B cell (primary cell): ENCODE data around the gene RALA. TPM values are rescaled to one million over a fixed set of nuclear protein-coding genes. Genes with fewer than 3 reads are reported as not detected.

ENCODE experiments used
- ATAC-seq: fragments of 200-7000 bp; cut with Tn5 transposase; one replicate; pipeline ENCODE4 v1.10.0; 2021; ENCODE audit warnings: low read depth, mild to moderate bottlenecking, moderate number of reproducible peaks, moderate library complexity
- CTCF ChIA-PET: fragments of 350-600 bp; sonication (Branson Sonifier 250); formaldehyde crosslinking; loops from one replicate; lab custom pipeline; 2021; ENCODE audit warnings: antibody characterized with exemption, inconsistent platforms; lab: Charles Lee
- POLR2A ChIA-PET: fragments of 350-600 bp; sonication (Branson Sonifier 250); formaldehyde crosslinking; loops from one replicate; lab custom pipeline; 2021; ENCODE audit warnings: antibody characterized with exemption; lab: Charles Lee
- DNase-seq: peaks from one replicate; pipeline ENCODE4 v3.0.0; 2013
- H2AFZ ChIP-seq: 2 replicates; pipeline ENCODE4 v1.6.1; 2012; ENCODE audit warnings: mild to moderate bottlenecking, low read depth, low read length; ENCODE audit not compliant: insufficient read depth, poor library complexity, severe bottlenecking
- H3K27ac ChIP-seq, 2 donors: 1 replicate in 1 of 2; 2 replicates in 1 of 2; pipeline ENCODE4 v1.5.1; 2012 to 2013; ENCODE audit warnings: low read length in 2 of 2, mild to moderate bottlenecking in 2 of 2, moderate library complexity in 1 of 2
- H3K27me3 ChIP-seq, 4 experiments: fragments of 200-600 bp in 1 of 4; sonication (generic) in 1 of 4; replicated peaks in 1 of 4; 1 replicate in 2 of 4; 2 replicates in 2 of 4; pipeline versions ENCODE4 v1.6.1 to v1.7.0; 2013 to 2016; ENCODE audit warnings: low read length in 3 of 4, mild to moderate bottlenecking in 2 of 4, mixed read lengths in 1 of 4, moderate library complexity in 1 of 4; ENCODE audit not compliant: insufficient read depth in 4 of 4, control insufficient read depth in 3 of 4; ENCODE audit errors: control extremely low read depth in 1 of 4
- H3K36me3 ChIP-seq, 2 experiments: replicated peaks in 1 of 2; 1 replicate in 1 of 2; 2 replicates in 1 of 2; pipeline versions ENCODE4 v1.6.1 to v1.7.1; 2013; ENCODE audit warnings: low read length in 1 of 2; ENCODE audit not compliant: insufficient read depth in 2 of 2, control insufficient read depth in 1 of 2; ENCODE audit errors: control extremely low read depth in 1 of 2, extremely low read depth in 1 of 2
- H3K4me1 ChIP-seq, 2 donors: fragments of 200-600 bp in 1 of 2; sonication (generic) in 1 of 2; 1 replicate in 1 of 2; 2 replicates in 1 of 2; pipeline versions ENCODE4 v1.5.1 to v1.6.1; 2013 to 2017; ENCODE audit warnings: low read length in 2 of 2; ENCODE audit not compliant: control insufficient read depth in 2 of 2, insufficient read depth in 2 of 2
- H3K4me2 ChIP-seq: replicated peaks from 2 replicates; pipeline ENCODE3; 2012; ENCODE audit warnings: mild to moderate bottlenecking, low read depth, low read length; ENCODE audit not compliant: poor library complexity, severe bottlenecking
- H3K4me3 ChIP-seq, 5 experiments: fragments of 200-600 bp in 1 of 5; sonication (generic) in 1 of 5; 1 replicate in 3 of 5; 2 replicates in 2 of 5; pipeline versions ENCODE4 v1.5.1 to v1.7.0; 2011 to 2016; ENCODE audit warnings: low read length in 4 of 5, mild to moderate bottlenecking in 4 of 5, low read depth in 2 of 5, control low read depth in 1 of 5, moderate library complexity in 1 of 5; ENCODE audit not compliant: insufficient read depth in 1 of 5; ENCODE audit errors: control extremely low read depth in 1 of 5, extremely low read depth in 1 of 5
- H3K79me2 ChIP-seq: fragments of 200-600 bp; sonication (generic); one replicate; pipeline ENCODE4 v1.6.0; 2016; ENCODE audit warnings: low read length; ENCODE audit not compliant: control insufficient read depth, insufficient read depth
- H3K9ac ChIP-seq: fragments of 200-600 bp; sonication (generic); 2 replicates; pipeline ENCODE4 v1.6.1; 2017; ENCODE audit warnings: mild to moderate bottlenecking, low read length, moderate library complexity
- H3K9me3 ChIP-seq, 3 donors: one replicate each; pipeline versions ENCODE4 v1.6.1 to v1.7.1; 2013; ENCODE audit warnings: low read length in 2 of 3; ENCODE audit not compliant: control insufficient read depth in 2 of 3, insufficient read depth in 1 of 3; ENCODE audit errors: control extremely low read depth in 1 of 3
- H4K20me1 ChIP-seq: 2 replicates; pipeline ENCODE4 v1.6.0; 2012; ENCODE audit warnings: mild to moderate bottlenecking, low read length; ENCODE audit not compliant: insufficient read depth, control insufficient read depth, poor library complexity, severe bottlenecking
- H3K27ac Mint-ChIP-seq: one replicate; pipeline ENCODE4 v1.8.0; 2021; ENCODE audit warnings: mixed read lengths
- H3K27me3 Mint-ChIP-seq: one replicate; pipeline ENCODE4 v1.8.0; 2021; ENCODE audit warnings: mixed read lengths
- H3K4me1 Mint-ChIP-seq: one replicate; pipeline ENCODE4 v1.8.0; 2021; ENCODE audit warnings: mixed read lengths
- H3K4me3 Mint-ChIP-seq: one replicate; pipeline ENCODE4 v1.8.0; 2021; ENCODE audit warnings: mixed read lengths
- H3K9me3 Mint-ChIP-seq: one replicate; pipeline ENCODE4 v1.8.0; 2022; ENCODE audit warnings: mixed read lengths; ENCODE audit not compliant: insufficient read depth
- CTCF ChIP-seq: fragments of 200-600 bp; IDR thresholded peaks from one replicate; pipeline ENCODE4 v1.8.0; 2022; ENCODE audit warnings: antibody characterized with exemption, mild to moderate bottlenecking
- EZH2 ChIP-seq: IDR thresholded peaks from 2 replicates; pipeline ENCODE4 v1.6.1; 2012; ENCODE audit warnings: borderline replicate concordance, low read depth, mild to moderate bottlenecking, moderate library complexity, low read length; ENCODE audit not compliant: insufficient read depth, poor library complexity, severe bottlenecking
- WGBS: methylation state at CpG from one replicate; pipeline ENCODE4 v1.1.5; 2013; ENCODE audit warnings: missing lambda C conversion rate; ENCODE audit not compliant: insufficient coverage; 5-methylcytosine and 5-hydroxymethylcytosine counted together
- intact Hi-C: fragments of 100-400 bp; cut with micrococcal nuclease; formaldehyde crosslinking; loops from one replicate; pipeline ENCODE4 v1.10.0; 2022
- polyA plus RNA-seq: library from polyadenylated mRNA; depleted of rRNA; stranded (reverse); fragments of >200 nt; gene quantifications from 2 replicates; pipeline ENCODE4 v1.2.3, GENCODE V29; 2012
- total RNA-seq, 2 donors: library from RNA; stranded (reverse); fragments of 120-200 nt in 1 of 2; gene quantifications; 1 replicate in 1 of 2; 2 replicates in 1 of 2; pipeline versions ENCODE4 v1.2.3 to v1.2.4, GENCODE V29; 2013 to 2022

The RALA gene
- total and polyA plus RNA-seq, 2 donors (not counting 1 experiment from before 2014, with no cell fraction given) = 9.3 to 29.8 TPM

DNA sequence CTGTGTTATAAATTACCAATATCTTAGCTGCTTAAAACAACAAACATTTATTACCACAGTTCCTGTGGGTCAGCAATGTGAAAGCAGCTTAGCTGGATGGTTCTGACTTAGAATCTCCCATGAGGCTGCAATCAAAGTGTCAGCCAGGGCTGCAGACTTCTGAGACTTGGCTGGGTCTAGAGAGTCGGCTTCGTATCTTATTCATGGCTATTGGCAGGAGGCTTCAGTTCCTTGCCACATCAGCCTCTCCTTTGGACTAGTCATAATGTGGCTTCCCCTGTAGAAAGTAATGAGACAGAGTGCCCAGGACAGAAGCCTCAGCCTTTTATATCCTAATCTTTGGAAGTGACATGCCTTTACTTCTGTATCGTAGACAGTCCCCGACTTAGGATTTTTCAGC is 27.3 kb downstream of the RALA start:
- Histone ChIP-seq H3K27me3 (no peaks in the 10 kb centered on the region), H3K9me3 (peaks cover 0 to 5% (median 0%) of the 10 kb centered on the region in 3 donors), H3K4me3 (no peak overlapping the region), H3K27ac (no peak overlapping the region), H2AFZ (no peak overlapping the region), H3K4me2 (no peak overlapping the region), H3K79me2 (peaks cover 71% of the 10 kb centered on the region), H3K36me3 (peaks cover 0 to 6% of the 10 kb centered on the region in 2 experiments), H3K4me1 (no peaks in the 10 kb centered on the region), H4K20me1 (peaks cover 40% of the 10 kb centered on the region), H3K9ac (no peak overlapping the region)
- intact Hi-C loops = no loop called here
- H3K4me3 Mint-ChIP-seq = no peak overlapping the region
- no peak for DNase-seq
- POLR2A ChIA-PET = no interaction called here
- no peak overlapping the region for H3K27ac Mint-ChIP-seq
- no peak for ATAC-seq
- H3K4me1 Mint-ChIP-seq = peaks cover 14% of the 10 kb centered on the region
- WGBS = 100% methylated on average over 1 of the region's 4 CpGs
- H3K27me3 Mint-ChIP-seq = no peaks in the 10 kb centered on the region
- H3K9me3 Mint-ChIP-seq = no peaks in the 10 kb centered on the region
- no peak for TF ChIP-seq EZH2
- TF ChIP-seq CTCF = no peak
- CTCF ChIA-PET = no interaction called here

GRCh38 chr7:39651265-39651664 is 27.9 kb downstream of the RALA start:
- ATAC-seq (no peak), DNase-seq (no peak)
- H3K4me2 ChIP-seq = no peak overlapping the region
- H3K9me3 ChIP-seq = peaks cover 0 to 5% (median 0%) of the 10 kb centered on the region in 3 donors
- H3K4me1 ChIP-seq = no peaks in the 10 kb centered on the region
- H2AFZ ChIP-seq = no peak overlapping the region
- no peaks in the 10 kb centered on the region for H3K27me3 Mint-ChIP-seq
- no peak overlapping the region for H3K4me3 Mint-ChIP-seq
- TF ChIP-seq EZH2 (no peak), CTCF (no peak)
- H3K27ac Mint-ChIP-seq = no peak overlapping the region
- H3K79me2 ChIP-seq = peaks cover 65% of the 10 kb centered on the region
- WGBS = 100% methylated on average over 1 of the region's 3 CpGs
- H3K27me3 ChIP-seq = no peaks in the 10 kb centered on the region
- no peak overlapping the region for H3K27ac ChIP-seq
- intact Hi-C loops = no loop called here
- peaks cover 0 to 7% of the 10 kb centered on the region in 2 experiments for H3K36me3 ChIP-seq
- POLR2A ChIA-PET = no interaction called here
- CTCF ChIA-PET = no interaction called here
- no peak overlapping the region for H3K4me3 ChIP-seq
- H3K9ac ChIP-seq = no peak overlapping the region
- peaks cover 41% of the 10 kb centered on the region for H4K20me1 ChIP-seq
- no peaks in the 10 kb centered on the region for H3K9me3 Mint-ChIP-seq
- peaks cover 19% of the 10 kb centered on the region for H3K4me1 Mint-ChIP-seq
